GM18861 (cell line): ENCODE data around the gene TNFSF13B.

Experiments
- ATAC-seq: cut with Tn5 transposase; IDR thresholded peaks from one replicate; pipeline ENCODE4 v1.9.1; 2021; ENCODE audit not compliant: unreplicated experiment

The TNFSF13B gene

DNA sequence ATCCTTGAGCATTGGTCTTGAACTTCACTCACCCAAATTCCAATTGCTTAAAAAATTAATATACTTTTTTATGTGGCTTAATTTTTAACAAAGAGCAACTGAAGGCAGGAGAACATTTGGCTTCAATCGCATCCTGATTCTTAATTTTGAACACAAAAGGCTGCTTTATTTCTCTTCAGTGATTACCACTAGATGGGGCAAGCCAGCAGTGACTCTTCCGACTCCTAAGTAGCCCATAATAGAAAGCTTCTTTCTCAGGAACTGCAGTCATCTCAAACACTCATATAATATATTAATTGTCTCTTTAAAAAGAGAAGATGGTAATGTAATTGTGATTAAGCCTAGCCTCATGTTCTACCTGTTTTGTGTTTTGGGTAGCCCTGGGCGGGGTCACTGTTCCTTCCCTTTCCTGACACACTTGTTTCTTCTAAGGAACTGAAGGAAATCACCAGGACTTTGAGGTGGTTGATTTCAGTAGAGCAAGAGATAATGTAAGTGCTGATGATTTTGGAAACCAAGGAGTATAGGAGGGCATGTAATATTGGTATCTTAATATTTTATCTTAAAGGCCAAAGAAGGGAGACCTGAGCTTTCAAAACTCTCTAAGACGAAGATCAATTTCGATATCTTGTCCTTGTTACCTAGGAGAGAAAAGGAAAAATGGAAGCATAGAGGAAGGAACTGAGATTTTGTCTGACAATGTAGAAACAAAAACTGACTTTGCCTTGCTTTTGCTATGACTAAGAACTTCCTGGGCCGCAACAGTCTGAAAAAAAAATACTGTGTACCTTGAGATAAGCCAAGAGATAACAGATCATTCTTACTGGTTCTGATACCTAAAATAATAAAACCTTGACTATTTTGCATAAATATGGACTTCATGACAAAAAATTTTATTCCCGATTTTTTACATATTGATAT is 73.1 kb downstream of the TNFSF13B start:
- ATAC-seq = peak; percentile 42

DNA sequence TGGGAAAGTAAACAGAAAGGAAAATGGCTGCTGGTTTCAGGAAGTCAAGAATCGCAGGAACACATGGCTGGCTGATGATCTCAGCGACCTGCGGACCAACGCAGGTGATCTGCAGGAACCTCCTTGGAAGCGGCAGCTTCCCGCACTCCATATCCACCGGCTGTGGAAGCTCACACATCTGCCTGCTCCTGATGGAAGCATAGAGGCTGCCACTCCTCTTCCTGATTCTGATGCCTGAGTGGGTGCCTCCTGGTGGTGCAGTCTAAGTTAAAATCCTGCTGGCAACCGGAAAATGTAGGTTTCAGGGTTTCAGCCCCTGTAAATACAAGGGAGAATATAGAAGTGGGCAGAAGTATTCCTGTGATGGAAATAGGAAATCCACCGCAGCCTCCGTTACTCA is 75.5 kb downstream of the TNFSF13B start:
- ATAC-seq = no peak

GRCh38 chr13:108346376-108346775 is 76.9 kb downstream of the TNFSF13B start:
- ATAC-seq = no peak

- ATAC-seq = no peak
Measured at GRCh38 chr13:108349269-108349668, 79.8 kb downstream of the TNFSF13B start.

DNA sequence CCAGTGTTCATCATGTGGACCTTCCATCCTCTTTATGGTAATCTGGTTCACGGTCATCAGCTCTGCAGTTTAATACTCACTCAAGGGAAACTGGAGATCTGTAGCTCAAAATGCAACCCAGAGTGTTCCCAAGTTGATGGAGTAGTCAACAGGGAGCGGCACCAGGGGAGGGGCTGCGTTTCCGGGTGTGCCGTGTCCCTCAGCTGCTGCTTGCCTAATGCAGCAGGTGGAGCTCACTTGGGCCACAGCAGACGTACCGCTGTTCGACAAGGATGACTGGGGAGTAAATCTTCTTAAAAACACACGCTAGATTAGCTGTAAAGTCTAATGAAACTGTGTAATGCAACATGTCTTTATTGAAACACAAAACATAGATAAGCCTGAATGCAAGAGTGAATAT is 81.1 kb downstream of the TNFSF13B start:
- ATAC-seq = no peak

GRCh38 chr13:108352599-108352998 is 83.1 kb downstream of the TNFSF13B start:
- ATAC-seq = no peak

DNA sequence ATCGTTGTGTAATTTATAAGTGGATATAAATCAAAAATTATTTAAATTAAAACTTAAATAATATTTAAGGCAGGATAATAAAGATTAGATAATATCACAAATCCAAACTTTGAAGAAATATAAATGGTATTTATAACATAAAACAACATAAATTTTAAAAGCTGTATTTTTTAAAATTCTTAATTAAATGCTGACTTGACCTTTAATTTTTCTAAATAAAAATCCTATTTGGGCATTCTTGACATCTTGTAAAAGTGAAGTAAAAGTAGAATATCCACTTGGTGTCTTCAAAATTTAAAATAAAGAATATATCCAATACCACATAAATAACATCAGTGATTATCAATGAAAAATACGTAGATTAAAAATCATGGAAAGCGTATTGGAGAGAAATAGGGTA is 87.7 kb downstream of the TNFSF13B start:
- no peak for ATAC-seq
